K562 (cell line): ENCODE results near the gene ZWINT. TPM values are rescaled to one million over a fixed set of nuclear protein-coding genes. Genes with fewer than 3 reads are reported as not detected.
A peak's percentile ranks its signal among the peaks of the same experiment; 100 is the strongest.

Experiments used
- BRD9 ChIP-seq: fragments of 450-650 bp; IDR thresholded peaks from 2 replicates; pipeline ENCODE4 v1.6.1; 2018; ENCODE audit warnings: low read depth; ENCODE audit not compliant: partially characterized antibody
- CCAR2 ChIP-seq: fragments of 200-400 bp; formaldehyde crosslinking; IDR thresholded peaks from 2 replicates; pipeline ENCODE4 v1.6.1; 2017; ENCODE audit warnings: mild to moderate bottlenecking, low read depth, low read length
- CREB1 ChIP-seq, 2 experiments: sonication (generic) in 1 of 2; formaldehyde crosslinking in 1 of 2; IDR thresholded peaks; 2 replicates each; pipeline versions ENCODE4 v1.6.1 to v1.8.0; 2012 to 2022; ENCODE audit warnings: inconsistent platforms in 1 of 2, mild to moderate bottlenecking in 1 of 2, missing genetic modification reagents in 1 of 2, moderate library complexity in 1 of 2
- EGR1 ChIP-seq: fragments of 450-650 bp; conservative IDR thresholded peaks from 2 replicates; pipeline ENCODE4 v1.6.1; 2017; ENCODE audit warnings: mild to moderate bottlenecking
- KDM4B ChIP-seq, 2 experiments: fragments of 450-650 bp in 1 of 2; sonication (generic) in 1 of 2; IDR thresholded peaks; 2 replicates each; pipeline ENCODE4 v1.6.1; 2016 to 2017; ENCODE audit warnings: borderline replicate concordance in 2 of 2, antibody characterized with exemption in 1 of 2, low read depth in 1 of 2, mild to moderate bottlenecking in 1 of 2
- MECOM ChIP-seq: fragments of 250-450 bp; sonication (Bioruptor Pico); IDR thresholded peaks from 2 replicates; pipeline ENCODE4 v1.8.0; 2022; ENCODE audit warnings: inconsistent platforms
- RB1 ChIP-seq: fragments of 450-650 bp; IDR thresholded peaks from 2 replicates; pipeline ENCODE4 v1.6.1; 2017; ENCODE audit warnings: low read depth, mild to moderate bottlenecking
- RBM22 ChIP-seq: fragments of 200-400 bp; formaldehyde crosslinking; IDR thresholded peaks from 2 replicates; pipeline ENCODE4 v1.6.1; 2018; ENCODE audit warnings: low read length, low read depth; ENCODE audit not compliant: poor library complexity, severe bottlenecking
- SP1 ChIP-seq: sonication (generic); formaldehyde crosslinking; IDR thresholded peaks from 2 replicates; pipeline ENCODE4 v1.8.1; 2022; ENCODE audit warnings: mild to moderate bottlenecking, missing genetic modification reagents
- TRIM28 ChIP-seq: fragments of 450-650 bp; IDR thresholded peaks from 2 replicates; pipeline ENCODE4 v1.6.1; 2017
- XRCC3 ChIP-seq: fragments of 450-650 bp; IDR thresholded peaks from 2 replicates; pipeline ENCODE4 v1.6.1; 2017; ENCODE audit warnings: mild to moderate bottlenecking, moderate library complexity
- ZNF347 ChIP-seq: fragments of 450-650 bp; formaldehyde crosslinking; IDR thresholded peaks from 2 replicates; pipeline ENCODE4 v1.4.0; 2020; ENCODE audit warnings: low read depth, mild to moderate bottlenecking, moderate library complexity
- polyA plus RNA-seq, 8 experiments: library from polyadenylated mRNA; depleted of rRNA in 4 of 8; stranded (reverse) in 5 of 8; unstranded in 3 of 8; fragments of >200 nt; fragmentation: Nextera tagmentation in 2 of 8; fragmentation: Illumina TruSeq in 1 of 8; extraction: Ambion mirVana in 2 of 8; extraction: Trizol in 1 of 8; gene quantifications; 2 replicates each; pipeline versions ENCODE4 v1.2.1 to v1.2.3, GENCODE V29; 2011 to 2014; ENCODE audit warnings: inconsistent platforms in 1 of 8, missing spikeins in 1 of 8
- total RNA-seq, 7 experiments: library from RNA; depleted of rRNA in 6 of 7; stranded (reverse); fragments of >200 nt in 6 of 7; fragmentation: Illumina TruSeq in 2 of 7; extraction: Trizol in 2 of 7; gene quantifications; 2 replicates each; pipeline versions ENCODE4 v1.2.1 to v1.2.3, GENCODE V29; 2011 to 2021; ENCODE audit warnings: low replicate concordance in 1 of 7
- TF ChIP-seq, protein P1 (sequence below), 2 experiments: fragments of 450-650 bp; IDR thresholded peaks; 2 replicates each; pipeline ENCODE4 v1.6.1; 2016; ENCODE audit warnings: mild to moderate bottlenecking in 2 of 2, borderline replicate concordance in 1 of 2, low read depth in 1 of 2, moderate library complexity in 1 of 2
- TF ChIP-seq, protein P2 (sequence below): sonication (generic); formaldehyde crosslinking; IDR thresholded peaks from 2 replicates; pipeline ENCODE4 v1.4.0; 2020; ENCODE audit warnings: mild to moderate bottlenecking, missing genetic modification reagents
- TF ChIP-seq, protein P3 (sequence below): fragments of 250-450 bp; sonication (Bioruptor Pico); IDR thresholded peaks from 2 replicates; pipeline ENCODE4 v1.9.0; 2021; ENCODE audit warnings: mild to moderate bottlenecking, inconsistent platforms

Gene ZWINT
- total and polyA plus RNA-seq, 9 of the 15 experiments (the other 6 are each of a cell fraction or from before 2014, with no cell fraction given) = 122 to 245 (median 160) TPM

DNA sequence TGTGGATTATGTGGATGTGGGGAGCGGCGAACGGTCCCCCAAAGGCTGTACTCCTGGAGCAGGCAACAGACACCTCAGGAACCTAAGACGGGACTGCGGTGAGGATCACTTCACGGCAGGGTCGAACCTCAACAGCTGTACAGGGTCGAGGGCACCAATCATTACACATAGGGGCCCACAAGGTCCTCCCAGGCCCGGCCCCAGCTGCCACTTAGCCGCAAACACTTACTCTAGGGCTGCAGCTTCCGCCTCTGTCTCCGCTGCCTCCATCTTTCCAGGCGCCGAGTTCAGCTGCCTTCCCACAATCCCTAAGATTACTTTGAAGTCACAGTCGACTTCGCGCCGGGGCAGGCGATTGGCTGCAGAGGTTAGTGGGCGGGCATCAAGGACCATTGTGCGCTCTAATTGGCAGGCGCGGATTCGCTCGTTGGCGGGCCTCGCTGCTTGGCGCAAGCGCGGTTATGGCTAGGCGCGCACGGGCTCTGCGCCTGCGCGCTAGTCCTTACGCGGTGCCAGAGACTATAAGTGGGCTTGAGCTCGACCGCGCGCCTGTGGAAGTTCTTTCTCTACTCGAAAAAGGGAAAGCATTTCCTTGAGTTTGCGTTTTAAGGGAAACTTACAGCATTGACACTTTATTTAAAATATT lies at the start of gene ZWINT (continued):
- TF ChIP-seq, protein P1, sequence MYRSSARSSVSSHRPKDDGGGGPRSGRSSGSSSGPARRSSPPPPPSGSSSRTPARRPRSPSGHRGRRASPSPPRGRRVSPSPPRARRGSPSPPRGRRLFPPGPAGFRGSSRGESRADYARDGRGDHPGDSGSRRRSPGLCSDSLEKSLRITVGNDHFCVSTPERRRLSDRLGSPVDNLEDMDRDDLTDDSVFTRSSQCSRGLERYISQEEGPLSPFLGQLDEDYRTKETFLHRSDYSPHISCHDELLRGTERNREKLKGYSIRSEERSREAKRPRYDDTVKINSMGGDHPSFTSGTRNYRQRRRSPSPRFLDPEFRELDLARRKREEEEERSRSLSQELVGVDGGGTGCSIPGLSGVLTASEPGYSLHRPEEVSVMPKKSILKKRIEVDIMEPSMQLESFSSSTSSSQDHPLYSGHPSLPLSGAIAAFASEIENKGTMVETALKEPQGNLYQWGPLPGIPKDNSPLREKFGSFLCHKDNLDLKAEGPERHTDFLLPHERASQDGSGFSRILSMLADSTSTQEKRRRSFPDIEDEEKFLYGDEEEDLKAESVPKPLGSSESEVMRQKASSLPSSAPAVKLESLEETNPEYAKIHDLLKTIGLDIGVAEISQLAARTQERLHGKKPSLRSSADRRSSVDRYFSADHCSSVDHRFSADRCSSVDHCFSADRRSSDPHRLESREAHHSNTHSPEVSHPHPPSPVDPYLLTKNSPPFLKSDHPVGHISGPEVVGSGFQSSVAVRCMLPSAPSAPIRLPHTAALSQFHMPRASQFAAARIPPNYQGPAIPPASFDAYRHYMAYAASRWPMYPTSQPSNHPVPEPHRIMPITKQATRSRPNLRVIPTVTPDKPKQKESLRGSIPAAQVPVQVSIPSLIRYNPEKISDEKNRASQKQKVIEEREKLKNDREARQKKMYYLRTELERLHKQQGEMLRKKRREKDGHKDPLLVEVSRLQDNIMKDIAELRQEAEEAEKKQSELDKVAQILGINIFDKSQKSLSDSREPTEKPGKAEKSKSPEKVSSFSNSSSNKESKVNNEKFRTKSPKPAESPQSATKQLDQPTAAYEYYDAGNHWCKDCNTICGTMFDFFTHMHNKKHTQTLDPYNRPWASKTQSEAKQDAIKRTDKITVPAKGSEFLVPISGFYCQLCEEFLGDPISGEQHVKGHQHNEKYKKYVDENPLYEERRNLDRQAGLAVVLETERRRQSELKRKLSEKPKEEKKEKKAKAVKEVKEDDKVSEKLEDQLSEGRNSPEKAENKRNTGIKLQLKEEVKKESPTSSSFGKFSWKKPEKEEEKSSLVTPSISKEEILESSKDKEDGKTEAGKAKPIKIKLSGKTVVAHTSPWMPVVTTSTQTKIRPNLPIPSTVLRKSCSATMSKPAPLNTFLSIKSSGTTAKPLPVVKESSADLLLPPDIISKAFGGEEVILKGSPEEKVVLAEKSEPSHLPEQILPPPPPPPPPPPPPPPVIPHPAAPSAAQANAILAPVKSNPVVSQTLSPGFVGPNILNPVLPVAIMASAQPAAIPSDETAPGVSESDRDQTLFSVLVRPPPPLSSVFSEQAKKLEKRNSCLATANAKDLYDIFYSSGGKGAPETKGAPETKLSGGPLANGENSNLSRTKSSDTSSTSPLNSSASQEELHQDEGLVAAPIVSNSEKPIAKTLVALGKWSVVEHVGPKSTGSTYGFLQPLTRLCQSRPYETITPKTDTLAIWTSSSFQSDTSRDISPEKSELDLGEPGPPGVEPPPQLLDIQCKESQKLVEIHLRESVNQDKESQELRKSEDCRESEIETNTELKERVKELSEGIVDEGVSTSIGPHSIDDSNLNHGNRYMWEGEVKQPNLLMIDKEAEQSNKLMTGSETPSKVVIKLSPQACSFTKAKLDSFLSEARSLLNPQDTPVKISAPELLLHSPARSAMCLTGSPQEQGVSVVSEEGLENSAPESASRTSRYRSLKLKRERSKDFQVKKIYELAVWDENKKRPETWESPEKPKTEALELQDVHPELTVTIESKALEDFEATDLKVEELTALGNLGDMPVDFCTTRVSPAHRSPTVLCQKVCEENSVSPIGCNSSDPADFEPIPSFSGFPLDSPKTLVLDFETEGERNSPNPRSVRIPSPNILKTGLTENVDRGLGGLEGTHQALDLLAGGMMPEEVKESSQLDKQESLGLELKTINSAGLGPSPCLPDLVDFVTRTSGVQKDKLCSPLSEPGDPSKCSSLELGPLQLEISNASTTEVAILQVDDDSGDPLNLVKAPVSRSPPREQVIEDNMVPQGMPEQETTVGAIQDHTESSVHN (IDR thresholded peaks at IDR 0.05; ENCODE audit: borderline replicate concordance in 1 of 2, low read depth in 1 of 2) = no peak
- no peak for TF ChIP-seq TRIM28
- TF ChIP-seq ZNF347 (CRISPR knock-in tag) = no peak
- TF ChIP-seq KDM4B (IDR thresholded peaks at IDR 0.05; ENCODE audit: borderline replicate concordance in 2 of 2, low read depth in 1 of 2) = no peak
- TF ChIP-seq RBM22 = no peak
- TF ChIP-seq, protein P2, sequence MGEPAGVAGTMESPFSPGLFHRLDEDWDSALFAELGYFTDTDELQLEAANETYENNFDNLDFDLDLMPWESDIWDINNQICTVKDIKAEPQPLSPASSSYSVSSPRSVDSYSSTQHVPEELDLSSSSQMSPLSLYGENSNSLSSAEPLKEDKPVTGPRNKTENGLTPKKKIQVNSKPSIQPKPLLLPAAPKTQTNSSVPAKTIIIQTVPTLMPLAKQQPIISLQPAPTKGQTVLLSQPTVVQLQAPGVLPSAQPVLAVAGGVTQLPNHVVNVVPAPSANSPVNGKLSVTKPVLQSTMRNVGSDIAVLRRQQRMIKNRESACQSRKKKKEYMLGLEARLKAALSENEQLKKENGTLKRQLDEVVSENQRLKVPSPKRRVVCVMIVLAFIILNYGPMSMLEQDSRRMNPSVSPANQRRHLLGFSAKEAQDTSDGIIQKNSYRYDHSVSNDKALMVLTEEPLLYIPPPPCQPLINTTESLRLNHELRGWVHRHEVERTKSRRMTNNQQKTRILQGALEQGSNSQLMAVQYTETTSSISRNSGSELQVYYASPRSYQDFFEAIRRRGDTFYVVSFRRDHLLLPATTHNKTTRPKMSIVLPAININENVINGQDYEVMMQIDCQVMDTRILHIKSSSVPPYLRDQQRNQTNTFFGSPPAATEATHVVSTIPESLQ (CRISPR knock-in tag) = no peak; the same call in 1 of the 2 replicates
- TF ChIP-seq RB1 = peak; percentile 91
- no peak for TF ChIP-seq CCAR2
- TF ChIP-seq, protein P3, sequence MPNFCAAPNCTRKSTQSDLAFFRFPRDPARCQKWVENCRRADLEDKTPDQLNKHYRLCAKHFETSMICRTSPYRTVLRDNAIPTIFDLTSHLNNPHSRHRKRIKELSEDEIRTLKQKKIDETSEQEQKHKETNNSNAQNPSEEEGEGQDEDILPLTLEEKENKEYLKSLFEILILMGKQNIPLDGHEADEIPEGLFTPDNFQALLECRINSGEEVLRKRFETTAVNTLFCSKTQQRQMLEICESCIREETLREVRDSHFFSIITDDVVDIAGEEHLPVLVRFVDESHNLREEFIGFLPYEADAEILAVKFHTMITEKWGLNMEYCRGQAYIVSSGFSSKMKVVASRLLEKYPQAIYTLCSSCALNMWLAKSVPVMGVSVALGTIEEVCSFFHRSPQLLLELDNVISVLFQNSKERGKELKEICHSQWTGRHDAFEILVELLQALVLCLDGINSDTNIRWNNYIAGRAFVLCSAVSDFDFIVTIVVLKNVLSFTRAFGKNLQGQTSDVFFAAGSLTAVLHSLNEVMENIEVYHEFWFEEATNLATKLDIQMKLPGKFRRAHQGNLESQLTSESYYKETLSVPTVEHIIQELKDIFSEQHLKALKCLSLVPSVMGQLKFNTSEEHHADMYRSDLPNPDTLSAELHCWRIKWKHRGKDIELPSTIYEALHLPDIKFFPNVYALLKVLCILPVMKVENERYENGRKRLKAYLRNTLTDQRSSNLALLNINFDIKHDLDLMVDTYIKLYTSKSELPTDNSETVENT (CRISPR knock-in tag) = 0 out of 2 replicates have a peak, but pooled peaks have one; percentile 24
- no peak for TF ChIP-seq BRD9
- peak; percentile 71 for TF ChIP-seq SP1
- TF ChIP-seq XRCC3 = no peak
- TF ChIP-seq CREB1 (IDR thresholded peaks at IDR 0.05) = 0 out of 2 replicates have a peak, but pooled peaks have one; percentile 50
- TF ChIP-seq CREB1 (CRISPR knock-in tag; IDR thresholded peaks at IDR 0.05) = peak; percentile 42; the same call in 1 of the 2 replicates
- no peak for TF ChIP-seq EGR1
- no peak for TF ChIP-seq MECOM (CRISPR knock-in tag)
